ENCODE data around the gene ENC1.

The ENC1 gene

GRCh38 chr5:74598731-74599130, 41.8 kb downstream of the ENC1 start:
- DNase-seq (ENCODE audit: insufficient read length, low spot score) (no peak), FAIRE-seq (no peak)
- TF ChIP-seq SPI1 (IDR thresholded peaks at IDR 0.05; ENCODE audit: low read depth, low read length): no peak
- TF ChIP-seq POLR2A (IDR thresholded peaks at IDR 0.05; ENCODE audit: low read depth, low read length): no peak
- no peak for TF ChIP-seq POLR2AphosphoS5 (IDR thresholded peaks at IDR 0.05; ENCODE audit: low read depth, low read length)
- TF ChIP-seq POU2F2 (IDR thresholded peaks at IDR 0.05; ENCODE audit: low read depth, low read length): no peak
- TF ChIP-seq PAX5 (IDR thresholded peaks at IDR 0.05; ENCODE audit: insufficient read depth, low read length, severe bottlenecking): no peak
- TF ChIP-seq TAF1 (IDR thresholded peaks at IDR 0.05; ENCODE audit: low read depth, low read length): no peak

- TF ChIP-seq POLR2AphosphoS5 (IDR thresholded peaks at IDR 0.05; ENCODE audit: low read depth, low read length): no peak
- no peak for TF ChIP-seq TAF1 (IDR thresholded peaks at IDR 0.05; ENCODE audit: low read depth, low read length)
- TF ChIP-seq POLR2A (IDR thresholded peaks at IDR 0.05; ENCODE audit: low read depth, low read length): no peak
- TF ChIP-seq SPI1 (IDR thresholded peaks at IDR 0.05; ENCODE audit: low read depth, low read length): no peak
- no peak for TF ChIP-seq POU2F2 (IDR thresholded peaks at IDR 0.05; ENCODE audit: low read depth, low read length)
- TF ChIP-seq PAX5 (IDR thresholded peaks at IDR 0.05; ENCODE audit: insufficient read depth, low read length, severe bottlenecking): no peak
- FAIRE-seq (no peak), DNase-seq (ENCODE audit: insufficient read length, low spot score) (no peak)
Observed at GRCh38 chr5:74596927-74597326, 43.6 kb downstream of the ENC1 start.

- TF ChIP-seq TAF1 (IDR thresholded peaks at IDR 0.05; ENCODE audit: low read depth, low read length): no peak
- TF ChIP-seq POU2F2 (IDR thresholded peaks at IDR 0.05; ENCODE audit: low read depth, low read length): no peak
- DNase-seq (ENCODE audit: insufficient read length, low spot score) (no peak), FAIRE-seq (no peak)
Observed at GRCh38 chr5:74595143-74595925, 45.2 kb downstream of the ENC1 start.

GRCh38 chr5:74594137-74595040, 46.1 kb downstream of the ENC1 start:
- FAIRE-seq (no peak), DNase-seq (ENCODE audit: insufficient read length, low spot score) (no peak)
- TF ChIP-seq PAX5 (IDR thresholded peaks at IDR 0.05; ENCODE audit: insufficient read depth, low read length, severe bottlenecking) (no peak), POU2F2 (IDR thresholded peaks at IDR 0.05; ENCODE audit: low read depth, low read length) (no peak), POLR2AphosphoS5 (IDR thresholded peaks at IDR 0.05; ENCODE audit: low read depth, low read length) (no peak), SPI1 (IDR thresholded peaks at IDR 0.05; ENCODE audit: low read depth, low read length) (no peak), POLR2A (IDR thresholded peaks at IDR 0.05; ENCODE audit: low read depth, low read length) (no peak), TAF1 (IDR thresholded peaks at IDR 0.05; ENCODE audit: low read depth, low read length) (no peak)

GRCh38 chr5:74589204-74590056, 51.1 kb downstream of the ENC1 start:
- no peak for FAIRE-seq
- DNase-seq (ENCODE audit: insufficient read length, low spot score): no peak
- TF ChIP-seq TAF1 (IDR thresholded peaks at IDR 0.05; ENCODE audit: low read depth, low read length): no peak
- TF ChIP-seq SPI1 (IDR thresholded peaks at IDR 0.05; ENCODE audit: low read depth, low read length): no peak
- TF ChIP-seq POU2F2 (IDR thresholded peaks at IDR 0.05; ENCODE audit: low read depth, low read length): no peak
- TF ChIP-seq PAX5 (IDR thresholded peaks at IDR 0.05; ENCODE audit: insufficient read depth, low read length, severe bottlenecking): no peak
- no peak for TF ChIP-seq POLR2AphosphoS5 (IDR thresholded peaks at IDR 0.05; ENCODE audit: low read depth, low read length)
- no peak for TF ChIP-seq POLR2A (IDR thresholded peaks at IDR 0.05; ENCODE audit: low read depth, low read length)

- TF ChIP-seq PAX5 (IDR thresholded peaks at IDR 0.05; ENCODE audit: insufficient read depth, low read length, severe bottlenecking): no peak
- TF ChIP-seq SPI1 (IDR thresholded peaks at IDR 0.05; ENCODE audit: low read depth, low read length): no peak
- TF ChIP-seq POLR2AphosphoS5 (IDR thresholded peaks at IDR 0.05; ENCODE audit: low read depth, low read length): no peak
- TF ChIP-seq POLR2A (IDR thresholded peaks at IDR 0.05; ENCODE audit: low read depth, low read length): no peak
- TF ChIP-seq POU2F2 (IDR thresholded peaks at IDR 0.05; ENCODE audit: low read depth, low read length): no peak
- TF ChIP-seq TAF1 (IDR thresholded peaks at IDR 0.05; ENCODE audit: low read depth, low read length): no peak
- no peak for DNase-seq (ENCODE audit: insufficient read length, low spot score)
- FAIRE-seq: no peak
Observed at GRCh38 chr5:74588415-74588814, 52.1 kb downstream of the ENC1 start.

GRCh38 chr5:74587890-74588289, 52.6 kb downstream of the ENC1 start:
- no peak for FAIRE-seq
- TF ChIP-seq POLR2AphosphoS5 (IDR thresholded peaks at IDR 0.05; ENCODE audit: low read depth, low read length) (no peak), PAX5 (IDR thresholded peaks at IDR 0.05; ENCODE audit: insufficient read depth, low read length, severe bottlenecking) (no peak), SPI1 (IDR thresholded peaks at IDR 0.05; ENCODE audit: low read depth, low read length) (no peak), POLR2A (IDR thresholded peaks at IDR 0.05; ENCODE audit: low read depth, low read length) (no peak), TAF1 (IDR thresholded peaks at IDR 0.05; ENCODE audit: low read depth, low read length) (no peak), POU2F2 (IDR thresholded peaks at IDR 0.05; ENCODE audit: low read depth, low read length) (no peak)
- DNase-seq (ENCODE audit: insufficient read length, low spot score): no peak

- TF ChIP-seq TAF1 (IDR thresholded peaks at IDR 0.05; ENCODE audit: low read depth, low read length): no peak
- TF ChIP-seq SPI1 (IDR thresholded peaks at IDR 0.05; ENCODE audit: low read depth, low read length): no peak
- TF ChIP-seq PAX5 (IDR thresholded peaks at IDR 0.05; ENCODE audit: insufficient read depth, low read length, severe bottlenecking): no peak
- no peak for TF ChIP-seq POU2F2 (IDR thresholded peaks at IDR 0.05; ENCODE audit: low read depth, low read length)
- TF ChIP-seq POLR2AphosphoS5 (IDR thresholded peaks at IDR 0.05; ENCODE audit: low read depth, low read length): no peak
- TF ChIP-seq POLR2A (IDR thresholded peaks at IDR 0.05; ENCODE audit: low read depth, low read length): no peak
- DNase-seq (ENCODE audit: insufficient read length, low spot score) (no peak), FAIRE-seq (no peak)
Observed at GRCh38 chr5:74587300-74587699, 53.2 kb downstream of the ENC1 start.
